ENCODE results near the gene COPZ1. TPM values are rescaled to one million over a fixed set of nuclear protein-coding genes. Genes with fewer than 3 reads are reported as not detected.

The COPZ1 gene
- total RNA-seq, 1 donor from 2014 or later, result 130 TPM

DNA sequence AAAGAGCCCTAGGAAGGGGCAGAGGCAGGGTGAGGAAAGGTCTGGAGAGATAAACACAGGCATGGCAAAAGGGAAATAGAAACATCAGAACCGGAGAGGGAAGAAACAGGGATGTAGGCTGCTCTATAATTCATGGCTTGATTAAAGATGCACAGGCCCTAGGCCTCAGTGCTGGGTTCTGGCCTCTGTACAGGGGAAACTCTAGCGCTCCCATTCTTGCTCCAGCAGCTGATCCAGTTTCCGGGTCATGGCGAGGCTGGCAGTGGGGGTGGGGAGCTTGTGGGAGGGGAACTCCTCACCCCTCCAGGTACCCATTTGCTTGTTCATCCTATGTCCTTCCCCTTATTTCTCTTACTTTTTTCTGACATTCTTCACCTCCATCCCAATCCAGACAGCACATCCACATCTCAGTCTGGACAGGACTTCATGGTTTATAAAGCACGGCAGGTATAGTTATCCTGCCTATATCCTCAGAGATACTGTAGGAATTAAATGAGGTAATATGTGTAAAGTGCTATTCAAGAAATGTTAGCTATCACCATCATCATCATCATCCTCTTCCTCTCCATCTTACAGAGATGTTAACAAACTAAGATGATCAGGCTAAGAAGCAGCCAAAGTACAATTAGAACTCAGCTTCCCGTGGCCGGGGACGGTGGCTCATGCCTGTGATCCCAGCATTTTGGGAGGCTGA is 47.3 kb downstream of the COPZ1 start:
- no peaks in the 10 kb centered on the region for H3K9me3 Mint-ChIP-seq (ENCODE audit: unreplicated experiment)
- H3K4me3 Mint-ChIP-seq (ENCODE audit: unreplicated experiment), result peak overlapping the region; percentile 65
- H3K36me3 Mint-ChIP-seq (ENCODE audit: low read depth, unreplicated experiment), result peaks cover 19% of the 10 kb centered on the region
- no peak for TF ChIP-seq CTCF (IDR thresholded peaks at IDR 0.05; ENCODE audit: unreplicated experiment)
- H3K27me3 Mint-ChIP-seq (ENCODE audit: unreplicated experiment), result peaks cover 15% of the 10 kb centered on the region
- H3K27ac Mint-ChIP-seq (ENCODE audit: unreplicated experiment), result peak overlapping the region; percentile 87
- H3K4me1 Mint-ChIP-seq (ENCODE audit: unreplicated experiment), result peaks cover 49% of the 10 kb centered on the region
- DNase-seq (ENCODE audit: low spot score), result no peak

DNA sequence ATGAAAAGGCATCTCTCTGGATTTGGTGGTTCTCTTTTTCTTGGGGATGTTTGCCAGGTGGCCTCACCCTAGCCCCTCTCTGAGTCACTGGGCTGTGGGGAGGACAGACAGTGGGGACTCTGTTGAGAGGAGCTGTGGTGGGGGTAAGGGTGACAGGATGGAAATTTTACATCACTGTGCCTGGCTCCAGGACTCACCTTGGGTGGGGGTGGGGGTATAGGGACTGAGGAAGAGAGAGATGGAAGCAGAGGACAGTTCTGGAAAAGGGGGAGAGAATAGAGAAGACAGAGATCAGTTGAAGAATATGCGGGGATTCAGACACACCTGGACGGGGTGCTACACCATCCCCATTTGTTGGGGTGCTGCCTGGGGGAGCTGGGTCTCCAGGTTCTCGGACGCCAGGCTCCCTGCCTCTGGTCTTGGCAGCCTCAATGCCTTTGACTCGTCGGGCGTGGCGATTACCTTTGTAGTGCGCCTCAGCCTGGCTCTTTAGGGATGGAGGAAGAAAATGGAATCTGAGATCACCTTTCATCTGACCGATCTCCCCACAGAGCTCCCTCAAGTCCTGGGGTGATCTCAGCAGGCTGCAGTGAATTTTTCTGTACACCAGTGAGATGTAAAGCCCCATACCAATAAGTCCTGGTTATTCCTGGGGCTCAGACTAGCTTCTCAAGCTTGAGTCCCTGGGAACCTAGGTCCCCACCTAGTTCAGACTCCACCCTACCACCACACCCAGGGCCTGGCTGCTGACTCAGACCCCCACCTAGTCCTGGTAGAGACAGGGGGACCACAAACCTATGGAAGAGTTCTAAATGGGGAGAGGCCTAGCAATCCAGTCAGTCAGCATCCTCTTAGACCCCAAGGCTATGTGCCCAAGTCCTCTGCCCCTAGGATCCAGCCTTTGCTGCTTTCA is 49.0 kb downstream of the COPZ1 start:
- Mint-ChIP-seq H3K27me3 (ENCODE audit: unreplicated experiment) (peaks cover 23% of the 10 kb centered on the region), H3K36me3 (ENCODE audit: low read depth, unreplicated experiment) (peaks cover 24% of the 10 kb centered on the region), H3K27ac (ENCODE audit: unreplicated experiment) (no peak overlapping the region), H3K9me3 (ENCODE audit: unreplicated experiment) (no peaks in the 10 kb centered on the region), H3K4me3 (ENCODE audit: unreplicated experiment) (no peak overlapping the region), H3K4me1 (ENCODE audit: unreplicated experiment) (peaks cover 42% of the 10 kb centered on the region)
- no peak for DNase-seq (ENCODE audit: low spot score)
- no peak for TF ChIP-seq CTCF (IDR thresholded peaks at IDR 0.05; ENCODE audit: unreplicated experiment)

DNA sequence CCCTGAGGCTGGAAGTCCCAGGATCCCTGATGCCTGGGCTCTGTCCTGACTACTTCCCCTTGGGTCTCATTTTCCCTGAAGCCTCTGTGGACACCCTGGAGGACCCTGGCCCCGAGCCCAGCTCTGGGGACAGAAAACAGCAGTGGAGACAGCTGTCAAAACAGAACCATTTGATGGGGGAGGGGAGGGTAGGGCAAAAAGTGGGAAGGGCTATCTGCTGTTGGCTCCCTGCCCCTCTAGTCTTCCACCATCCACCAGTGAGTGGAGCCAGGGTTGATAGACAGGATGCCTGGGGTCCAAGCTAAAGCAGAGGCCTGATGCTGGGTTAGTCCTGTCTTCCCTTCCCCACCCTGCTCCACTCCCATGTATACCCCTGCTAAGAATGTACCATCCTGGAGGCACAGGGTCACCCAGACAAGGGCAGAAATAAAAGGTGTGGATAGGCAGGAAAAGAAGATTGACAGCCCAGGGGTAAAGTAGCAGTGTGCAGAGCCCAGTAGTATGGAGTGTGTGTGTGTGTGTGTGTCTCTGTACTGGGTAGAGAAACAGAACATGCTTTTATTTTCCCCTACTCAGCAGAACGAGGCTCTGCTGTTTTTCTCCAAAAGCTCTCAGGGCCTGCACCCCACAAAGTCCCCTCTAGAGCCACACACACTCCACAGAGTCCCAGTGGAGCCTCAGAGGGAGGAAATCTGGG is 49.8 kb downstream of the COPZ1 start:
- no peak for TF ChIP-seq CTCF (IDR thresholded peaks at IDR 0.05; ENCODE audit: unreplicated experiment)
- peaks cover 24% of the 10 kb centered on the region for H3K36me3 Mint-ChIP-seq (ENCODE audit: low read depth, unreplicated experiment)
- no peaks in the 10 kb centered on the region for H3K9me3 Mint-ChIP-seq (ENCODE audit: unreplicated experiment)
- no peak overlapping the region for H3K27ac Mint-ChIP-seq (ENCODE audit: unreplicated experiment)
- H3K4me3 Mint-ChIP-seq (ENCODE audit: unreplicated experiment), result no peak overlapping the region
- peaks cover 42% of the 10 kb centered on the region for H3K4me1 Mint-ChIP-seq (ENCODE audit: unreplicated experiment)
- no peak for DNase-seq (ENCODE audit: low spot score)
- peaks cover 19% of the 10 kb centered on the region for H3K27me3 Mint-ChIP-seq (ENCODE audit: unreplicated experiment)

GRCh38 chr12:54375259-54375579 is 50.3 kb downstream of the COPZ1 start:
- Mint-ChIP-seq H3K36me3 (ENCODE audit: low read depth, unreplicated experiment) (peaks cover 24% of the 10 kb centered on the region), H3K9me3 (ENCODE audit: unreplicated experiment) (no peaks in the 10 kb centered on the region), H3K4me1 (ENCODE audit: unreplicated experiment) (peaks cover 44% of the 10 kb centered on the region), H3K4me3 (ENCODE audit: unreplicated experiment) (no peak overlapping the region), H3K27ac (ENCODE audit: unreplicated experiment) (no peak overlapping the region), H3K27me3 (ENCODE audit: unreplicated experiment) (peaks cover 19% of the 10 kb centered on the region)
- DNase-seq (ENCODE audit: low spot score), result no peak
- no peak for TF ChIP-seq CTCF (IDR thresholded peaks at IDR 0.05; ENCODE audit: unreplicated experiment)
